NB4 (cell line): Measurements from ENCODE around the gene MTHFD2L.

Experiments used
- MAX ChIP-seq: IDR thresholded peaks from 2 replicates; pipeline ENCODE4 v1.6.1; 2011; ENCODE audit warnings: low read depth, low read length
- POLR2A ChIP-seq: IDR thresholded peaks from 2 replicates; pipeline ENCODE4 v1.6.1; 2011; ENCODE audit warnings: mild to moderate bottlenecking; ENCODE audit not compliant: insufficient read length; ENCODE audit errors: extremely low read depth
- TF ChIP-seq, protein P1 (sequence below): IDR thresholded peaks from one replicate; pipeline ENCODE4 v1.5.1; 2012; ENCODE audit warnings: low read depth, low read length

- TF ChIP-seq, protein P1, sequence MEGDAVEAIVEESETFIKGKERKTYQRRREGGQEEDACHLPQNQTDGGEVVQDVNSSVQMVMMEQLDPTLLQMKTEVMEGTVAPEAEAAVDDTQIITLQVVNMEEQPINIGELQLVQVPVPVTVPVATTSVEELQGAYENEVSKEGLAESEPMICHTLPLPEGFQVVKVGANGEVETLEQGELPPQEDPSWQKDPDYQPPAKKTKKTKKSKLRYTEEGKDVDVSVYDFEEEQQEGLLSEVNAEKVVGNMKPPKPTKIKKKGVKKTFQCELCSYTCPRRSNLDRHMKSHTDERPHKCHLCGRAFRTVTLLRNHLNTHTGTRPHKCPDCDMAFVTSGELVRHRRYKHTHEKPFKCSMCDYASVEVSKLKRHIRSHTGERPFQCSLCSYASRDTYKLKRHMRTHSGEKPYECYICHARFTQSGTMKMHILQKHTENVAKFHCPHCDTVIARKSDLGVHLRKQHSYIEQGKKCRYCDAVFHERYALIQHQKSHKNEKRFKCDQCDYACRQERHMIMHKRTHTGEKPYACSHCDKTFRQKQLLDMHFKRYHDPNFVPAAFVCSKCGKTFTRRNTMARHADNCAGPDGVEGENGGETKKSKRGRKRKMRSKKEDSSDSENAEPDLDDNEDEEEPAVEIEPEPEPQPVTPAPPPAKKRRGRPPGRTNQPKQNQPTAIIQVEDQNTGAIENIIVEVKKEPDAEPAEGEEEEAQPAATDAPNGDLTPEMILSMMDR: no peak
- TF ChIP-seq POLR2A (no peak), MAX (no peak)
These were observed 34.7 kb upstream of the MTHFD2L start for GRCh38 chr4:74123065-74123728.
